ENCODE results near the gene SUN2. TPM values are rescaled to one million over a fixed set of nuclear protein-coding genes. Genes with fewer than 3 reads are reported as not detected.

The SUN2 gene
- total and polyA plus RNA-seq, 10 of the 15 experiments (the other 5 are each of a cell fraction or from before 2014, with no cell fraction given): 0.18 to 107 (median 35.9) TPM

DNA sequence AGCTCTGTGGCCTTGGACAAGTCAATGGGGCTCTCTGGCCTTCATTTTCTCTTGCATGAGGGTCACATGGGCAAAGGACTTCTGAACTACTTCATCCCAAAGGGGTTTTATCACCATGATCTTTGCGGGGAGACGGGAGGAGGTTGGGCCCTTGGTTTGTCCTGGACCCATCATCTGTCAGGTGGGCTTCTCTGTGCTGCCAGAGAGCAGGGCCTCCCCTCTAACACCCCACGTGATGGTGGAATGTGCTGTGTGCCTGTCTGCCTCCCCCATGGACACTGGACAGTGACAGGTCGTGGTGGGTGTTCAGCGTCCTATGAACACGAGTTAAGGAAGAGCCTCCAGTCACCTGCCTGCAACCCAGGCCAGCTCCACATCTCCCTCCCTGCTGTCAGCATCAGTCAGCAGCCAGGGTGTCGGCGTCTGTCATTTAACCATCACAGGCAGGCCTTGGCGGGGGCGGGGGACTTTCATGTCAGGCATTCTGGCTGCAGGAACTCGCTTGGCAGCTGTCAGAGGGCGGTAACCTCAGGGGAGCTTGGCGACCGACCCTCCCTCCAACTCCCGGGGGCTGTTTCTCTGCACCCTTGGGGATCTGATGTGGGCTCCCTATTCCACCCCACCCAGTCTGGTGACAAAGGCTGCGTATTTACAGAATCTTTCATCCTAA, 2.6 kb upstream of the SUN2 start (continued):
- TF ChIP-seq, protein P1, sequence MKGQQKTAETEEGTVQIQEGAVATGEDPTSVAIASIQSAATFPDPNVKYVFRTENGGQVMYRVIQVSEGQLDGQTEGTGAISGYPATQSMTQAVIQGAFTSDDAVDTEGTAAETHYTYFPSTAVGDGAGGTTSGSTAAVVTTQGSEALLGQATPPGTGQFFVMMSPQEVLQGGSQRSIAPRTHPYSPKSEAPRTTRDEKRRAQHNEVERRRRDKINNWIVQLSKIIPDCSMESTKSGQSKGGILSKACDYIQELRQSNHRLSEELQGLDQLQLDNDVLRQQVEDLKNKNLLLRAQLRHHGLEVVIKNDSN (IDR thresholded peaks at IDR 0.05; ENCODE audit: borderline replicate concordance, extremely low read length, insufficient read depth, low read depth, low read length): no peak
- TF ChIP-seq STAT3 (IDR thresholded peaks at IDR 0.05; ENCODE audit: low read depth, low read length) (no peak), MTA3 (IDR thresholded peaks at IDR 0.05; ENCODE audit: borderline replicate concordance, low read length) (no peak), SRF (IDR thresholded peaks at IDR 0.05; ENCODE audit: low read depth in 2 of 2, low read length in 2 of 2) (no peak), EGR1 (IDR thresholded peaks at IDR 0.05; ENCODE audit: borderline replicate concordance in 1 of 2, low read depth in 2 of 2, low read length in 2 of 2) (peak in 1 of 2 experiments; percentile 95; a peak in 2 of 3 replicates), HDAC2 (IDR thresholded peaks at IDR 0.05) (no peak), CEBPB (IDR thresholded peaks at IDR 0.05; ENCODE audit: borderline replicate concordance in 1 of 2, low read depth in 2 of 2, low read length in 2 of 2) (no peak), ATF7 (IDR thresholded peaks at IDR 0.05; ENCODE audit: low read depth) (0 out of 2 replicates have a peak, but pooled peaks have one; percentile 35), TAF1 (IDR thresholded peaks at IDR 0.05; ENCODE audit: borderline replicate concordance, low read depth, low read length) (no peak), ZNF24 (IDR thresholded peaks at IDR 0.05) (no peak)
- TF ChIP-seq, protein P2, sequence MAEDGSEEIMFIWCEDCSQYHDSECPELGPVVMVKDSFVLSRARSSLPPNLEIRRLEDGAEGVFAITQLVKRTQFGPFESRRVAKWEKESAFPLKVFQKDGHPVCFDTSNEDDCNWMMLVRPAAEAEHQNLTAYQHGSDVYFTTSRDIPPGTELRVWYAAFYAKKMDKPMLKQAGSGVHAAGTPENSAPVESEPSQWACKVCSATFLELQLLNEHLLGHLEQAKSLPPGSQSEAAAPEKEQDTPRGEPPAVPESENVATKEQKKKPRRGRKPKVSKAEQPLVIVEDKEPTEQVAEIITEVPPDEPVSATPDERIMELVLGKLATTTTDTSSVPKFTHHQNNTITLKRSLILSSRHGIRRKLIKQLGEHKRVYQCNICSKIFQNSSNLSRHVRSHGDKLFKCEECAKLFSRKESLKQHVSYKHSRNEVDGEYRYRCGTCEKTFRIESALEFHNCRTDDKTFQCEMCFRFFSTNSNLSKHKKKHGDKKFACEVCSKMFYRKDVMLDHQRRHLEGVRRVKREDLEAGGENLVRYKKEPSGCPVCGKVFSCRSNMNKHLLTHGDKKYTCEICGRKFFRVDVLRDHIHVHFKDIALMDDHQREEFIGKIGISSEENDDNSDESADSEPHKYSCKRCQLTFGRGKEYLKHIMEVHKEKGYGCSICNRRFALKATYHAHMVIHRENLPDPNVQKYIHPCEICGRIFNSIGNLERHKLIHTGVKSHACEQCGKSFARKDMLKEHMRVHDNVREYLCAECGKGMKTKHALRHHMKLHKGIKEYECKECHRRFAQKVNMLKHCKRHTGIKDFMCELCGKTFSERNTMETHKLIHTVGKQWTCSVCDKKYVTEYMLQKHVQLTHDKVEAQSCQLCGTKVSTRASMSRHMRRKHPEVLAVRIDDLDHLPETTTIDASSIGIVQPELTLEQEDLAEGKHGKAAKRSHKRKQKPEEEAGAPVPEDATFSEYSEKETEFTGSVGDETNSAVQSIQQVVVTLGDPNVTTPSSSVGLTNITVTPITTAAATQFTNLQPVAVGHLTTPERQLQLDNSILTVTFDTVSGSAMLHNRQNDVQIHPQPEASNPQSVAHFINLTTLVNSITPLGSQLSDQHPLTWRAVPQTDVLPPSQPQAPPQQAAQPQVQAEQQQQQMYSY (CRISPR knock-in tag; IDR thresholded peaks at IDR 0.05): no peak
- TF ChIP-seq, protein P3, sequence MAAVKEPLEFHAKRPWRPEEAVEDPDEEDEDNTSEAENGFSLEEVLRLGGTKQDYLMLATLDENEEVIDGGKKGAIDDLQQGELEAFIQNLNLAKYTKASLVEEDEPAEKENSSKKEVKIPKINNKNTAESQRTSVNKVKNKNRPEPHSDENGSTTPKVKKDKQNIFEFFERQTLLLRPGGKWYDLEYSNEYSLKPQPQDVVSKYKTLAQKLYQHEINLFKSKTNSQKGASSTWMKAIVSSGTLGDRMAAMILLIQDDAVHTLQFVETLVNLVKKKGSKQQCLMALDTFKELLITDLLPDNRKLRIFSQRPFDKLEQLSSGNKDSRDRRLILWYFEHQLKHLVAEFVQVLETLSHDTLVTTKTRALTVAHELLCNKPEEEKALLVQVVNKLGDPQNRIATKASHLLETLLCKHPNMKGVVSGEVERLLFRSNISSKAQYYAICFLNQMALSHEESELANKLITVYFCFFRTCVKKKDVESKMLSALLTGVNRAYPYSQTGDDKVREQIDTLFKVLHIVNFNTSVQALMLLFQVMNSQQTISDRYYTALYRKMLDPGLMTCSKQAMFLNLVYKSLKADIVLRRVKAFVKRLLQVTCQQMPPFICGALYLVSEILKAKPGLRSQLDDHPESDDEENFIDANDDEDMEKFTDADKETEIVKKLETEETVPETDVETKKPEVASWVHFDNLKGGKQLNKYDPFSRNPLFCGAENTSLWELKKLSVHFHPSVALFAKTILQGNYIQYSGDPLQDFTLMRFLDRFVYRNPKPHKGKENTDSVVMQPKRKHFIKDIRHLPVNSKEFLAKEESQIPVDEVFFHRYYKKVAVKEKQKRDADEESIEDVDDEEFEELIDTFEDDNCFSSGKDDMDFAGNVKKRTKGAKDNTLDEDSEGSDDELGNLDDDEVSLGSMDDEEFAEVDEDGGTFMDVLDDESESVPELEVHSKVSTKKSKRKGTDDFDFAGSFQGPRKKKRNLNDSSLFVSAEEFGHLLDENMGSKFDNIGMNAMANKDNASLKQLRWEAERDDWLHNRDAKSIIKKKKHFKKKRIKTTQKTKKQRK (IDR thresholded peaks at IDR 0.05; ENCODE audit: low read depth, low read length): no peak
- TF ChIP-seq, protein P4, sequence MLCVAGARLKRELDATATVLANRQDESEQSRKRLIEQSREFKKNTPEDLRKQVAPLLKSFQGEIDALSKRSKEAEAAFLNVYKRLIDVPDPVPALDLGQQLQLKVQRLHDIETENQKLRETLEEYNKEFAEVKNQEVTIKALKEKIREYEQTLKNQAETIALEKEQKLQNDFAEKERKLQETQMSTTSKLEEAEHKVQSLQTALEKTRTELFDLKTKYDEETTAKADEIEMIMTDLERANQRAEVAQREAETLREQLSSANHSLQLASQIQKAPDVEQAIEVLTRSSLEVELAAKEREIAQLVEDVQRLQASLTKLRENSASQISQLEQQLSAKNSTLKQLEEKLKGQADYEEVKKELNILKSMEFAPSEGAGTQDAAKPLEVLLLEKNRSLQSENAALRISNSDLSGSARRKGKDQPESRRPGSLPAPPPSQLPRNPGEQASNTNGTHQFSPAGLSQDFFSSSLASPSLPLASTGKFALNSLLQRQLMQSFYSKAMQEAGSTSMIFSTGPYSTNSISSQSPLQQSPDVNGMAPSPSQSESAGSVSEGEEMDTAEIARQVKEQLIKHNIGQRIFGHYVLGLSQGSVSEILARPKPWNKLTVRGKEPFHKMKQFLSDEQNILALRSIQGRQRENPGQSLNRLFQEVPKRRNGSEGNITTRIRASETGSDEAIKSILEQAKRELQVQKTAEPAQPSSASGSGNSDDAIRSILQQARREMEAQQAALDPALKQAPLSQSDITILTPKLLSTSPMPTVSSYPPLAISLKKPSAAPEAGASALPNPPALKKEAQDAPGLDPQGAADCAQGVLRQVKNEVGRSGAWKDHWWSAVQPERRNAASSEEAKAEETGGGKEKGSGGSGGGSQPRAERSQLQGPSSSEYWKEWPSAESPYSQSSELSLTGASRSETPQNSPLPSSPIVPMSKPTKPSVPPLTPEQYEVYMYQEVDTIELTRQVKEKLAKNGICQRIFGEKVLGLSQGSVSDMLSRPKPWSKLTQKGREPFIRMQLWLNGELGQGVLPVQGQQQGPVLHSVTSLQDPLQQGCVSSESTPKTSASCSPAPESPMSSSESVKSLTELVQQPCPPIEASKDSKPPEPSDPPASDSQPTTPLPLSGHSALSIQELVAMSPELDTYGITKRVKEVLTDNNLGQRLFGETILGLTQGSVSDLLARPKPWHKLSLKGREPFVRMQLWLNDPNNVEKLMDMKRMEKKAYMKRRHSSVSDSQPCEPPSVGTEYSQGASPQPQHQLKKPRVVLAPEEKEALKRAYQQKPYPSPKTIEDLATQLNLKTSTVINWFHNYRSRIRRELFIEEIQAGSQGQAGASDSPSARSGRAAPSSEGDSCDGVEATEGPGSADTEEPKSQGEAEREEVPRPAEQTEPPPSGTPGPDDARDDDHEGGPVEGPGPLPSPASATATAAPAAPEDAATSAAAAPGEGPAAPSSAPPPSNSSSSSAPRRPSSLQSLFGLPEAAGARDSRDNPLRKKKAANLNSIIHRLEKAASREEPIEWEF (IDR thresholded peaks at IDR 0.05; ENCODE audit: insufficient replicate concordance, low read depth, low read length): no peak
- TF ChIP-seq, protein P5, sequence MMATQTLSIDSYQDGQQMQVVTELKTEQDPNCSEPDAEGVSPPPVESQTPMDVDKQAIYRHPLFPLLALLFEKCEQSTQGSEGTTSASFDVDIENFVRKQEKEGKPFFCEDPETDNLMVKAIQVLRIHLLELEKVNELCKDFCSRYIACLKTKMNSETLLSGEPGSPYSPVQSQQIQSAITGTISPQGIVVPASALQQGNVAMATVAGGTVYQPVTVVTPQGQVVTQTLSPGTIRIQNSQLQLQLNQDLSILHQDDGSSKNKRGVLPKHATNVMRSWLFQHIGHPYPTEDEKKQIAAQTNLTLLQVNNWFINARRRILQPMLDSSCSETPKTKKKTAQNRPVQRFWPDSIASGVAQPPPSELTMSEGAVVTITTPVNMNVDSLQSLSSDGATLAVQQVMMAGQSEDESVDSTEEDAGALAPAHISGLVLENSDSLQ (IDR thresholded peaks at IDR 0.05): peak; percentile 74

Data from GM12878 (cell line).